Effector memory CD4-positive, alpha-beta T cell (primary cell): ENCODE data around the gene TMEM203.

ENCODE experiments used
- DNase-seq, 3 donors: peaks; one replicate each; pipeline ENCODE4 v3.0.0-alpha.2; 2020
- H3K27ac ChIP-seq: 2 replicates; pipeline ENCODE4 v1.7.0; 2013; ENCODE audit warnings: mild to moderate bottlenecking, low read length, moderate library complexity; ENCODE audit not compliant: insufficient read depth, poor library complexity, severe bottlenecking
- H3K27me3 ChIP-seq: replicated peaks from 2 replicates; pipeline ENCODE4 v1.7.0; 2013; ENCODE audit warnings: mild to moderate bottlenecking, low read length; ENCODE audit not compliant: insufficient read depth, control insufficient read depth, poor library complexity, severe bottlenecking
- H3K36me3 ChIP-seq: 2 replicates; pipeline ENCODE4 v1.7.0; 2013; ENCODE audit warnings: mild to moderate bottlenecking, low read length, moderate library complexity; ENCODE audit not compliant: control insufficient read depth, insufficient read depth
- H3K4me1 ChIP-seq: 2 replicates; pipeline ENCODE4 v1.7.0; 2013; ENCODE audit warnings: low read length, mild to moderate bottlenecking; ENCODE audit not compliant: control insufficient read depth, insufficient read depth, poor library complexity, severe bottlenecking
- H3K4me3 ChIP-seq: 2 replicates; pipeline ENCODE4 v1.7.0; 2013; ENCODE audit warnings: low read length, low read depth, mild to moderate bottlenecking; ENCODE audit not compliant: insufficient read depth, poor library complexity, severe bottlenecking
- H3K9me3 ChIP-seq: 2 replicates; pipeline ENCODE4 v1.7.0; 2013; ENCODE audit warnings: mild to moderate bottlenecking, low read length, moderate library complexity; ENCODE audit not compliant: control insufficient read depth

The TMEM203 gene

GRCh38 chr9:137168904-137169856, 36.3 kb downstream of the TMEM203 start:
- Histone ChIP-seq H3K4me1 (peaks cover 19% of the 10 kb centered on the region), H3K27ac (no peak overlapping the region), H3K9me3 (no peaks in the 10 kb centered on the region), H3K4me3 (peak overlapping the region; percentile 37), H3K36me3 (no peaks in the 10 kb centered on the region), H3K27me3 (peaks cover 71% of the 10 kb centered on the region)
- DNase-seq: no peak

GRCh38 chr9:137168573-137168903, 36.9 kb downstream of the TMEM203 start:
- no peaks in the 10 kb centered on the region for H3K9me3 ChIP-seq
- no peak overlapping the region for H3K27ac ChIP-seq
- no peaks in the 10 kb centered on the region for H3K36me3 ChIP-seq
- H3K27me3 ChIP-seq: peaks cover 75% of the 10 kb centered on the region
- H3K4me1 ChIP-seq: peaks cover 19% of the 10 kb centered on the region
- H3K4me3 ChIP-seq: peak overlapping the region; percentile 22
- DNase-seq: no peak

- Histone ChIP-seq H3K27ac (no peak overlapping the region), H3K4me1 (peaks cover 21% of the 10 kb centered on the region), H3K36me3 (no peaks in the 10 kb centered on the region), H3K27me3 (peaks cover 70% of the 10 kb centered on the region), H3K9me3 (no peaks in the 10 kb centered on the region), H3K4me3 (no peak overlapping the region)
- DNase-seq: no peak
Measured at GRCh38 chr9:137167747-137168572, 37.5 kb downstream of the TMEM203 start.

DNA sequence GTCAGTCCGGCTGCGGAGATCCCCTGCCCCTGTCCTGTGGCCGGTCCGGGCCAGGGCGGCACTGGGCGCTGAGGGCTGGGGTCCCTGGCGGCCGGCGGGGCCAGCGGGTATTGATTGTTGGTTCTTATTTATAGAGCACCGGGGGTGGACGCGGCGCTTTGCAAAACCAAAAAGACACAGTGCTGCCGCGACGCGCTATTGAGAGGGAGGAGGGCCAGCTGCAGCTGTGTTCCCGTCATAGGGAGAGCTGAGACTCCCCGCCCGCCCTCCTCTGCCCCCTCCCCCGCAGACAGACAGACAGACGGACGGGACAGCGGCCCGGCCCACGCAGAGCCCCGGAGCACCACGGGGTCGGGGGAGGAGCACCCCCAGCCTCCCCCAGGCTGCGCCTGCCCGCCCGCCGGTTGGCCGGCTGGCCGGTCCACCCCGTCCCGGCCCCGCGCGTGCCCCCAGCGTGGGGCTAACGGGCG, 38.1 kb downstream of the TMEM203 start:
- no peak overlapping the region for H3K27ac ChIP-seq
- DNase-seq: no peak
- H3K9me3 ChIP-seq: no peaks in the 10 kb centered on the region
- no peak overlapping the region for H3K4me3 ChIP-seq
- no peaks in the 10 kb centered on the region for H3K36me3 ChIP-seq
- H3K4me1 ChIP-seq: peaks cover 26% of the 10 kb centered on the region
- peaks cover 74% of the 10 kb centered on the region for H3K27me3 ChIP-seq

DNA sequence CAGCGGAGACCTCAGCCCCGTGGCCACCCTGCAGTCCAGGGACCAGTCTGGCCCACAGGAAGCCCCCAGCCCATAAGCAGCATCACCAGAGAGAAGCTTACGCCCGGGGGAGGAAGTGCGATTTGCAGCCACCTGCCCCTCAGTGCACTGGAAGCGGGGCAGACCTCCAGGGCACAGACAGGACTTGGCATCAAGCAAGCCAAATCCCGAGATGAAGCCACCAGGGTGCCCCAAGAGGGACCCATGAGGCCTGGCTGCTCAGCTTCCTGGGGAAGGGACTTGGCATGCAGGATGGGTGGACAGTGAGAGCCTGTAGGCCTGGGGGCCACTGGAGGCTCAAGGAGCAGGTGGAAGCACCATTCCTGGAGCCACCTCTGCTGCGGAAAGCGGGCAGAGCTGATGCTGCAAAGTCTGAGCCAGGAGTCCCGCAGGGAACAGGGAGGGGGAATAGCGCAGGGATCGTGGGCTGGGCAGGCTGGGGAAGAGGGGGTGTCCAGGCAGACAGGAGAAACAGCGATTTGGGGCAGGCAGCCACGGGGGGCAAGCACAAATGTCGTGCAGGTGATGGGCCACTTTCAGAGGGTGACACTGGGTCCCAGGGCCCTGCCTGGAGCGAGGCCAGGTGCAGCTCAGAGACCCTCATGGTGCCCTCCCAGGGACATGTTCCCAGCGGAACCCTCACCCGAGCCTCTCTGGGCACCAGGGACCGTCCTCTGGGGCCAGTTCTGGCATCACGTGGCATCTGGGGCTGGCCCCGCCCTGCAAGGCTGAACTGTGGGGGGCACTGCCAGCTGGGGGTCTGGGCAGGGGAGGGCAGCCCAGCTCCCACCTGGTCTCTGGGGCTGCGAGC, 38.8 kb downstream of the TMEM203 start:
- DNase-seq: no peak
- H3K4me1 ChIP-seq: peaks cover 26% of the 10 kb centered on the region
- H3K4me3 ChIP-seq: no peak overlapping the region
- H3K36me3 ChIP-seq: no peaks in the 10 kb centered on the region
- peaks cover 78% of the 10 kb centered on the region for H3K27me3 ChIP-seq
- no peak overlapping the region for H3K27ac ChIP-seq
- H3K9me3 ChIP-seq: no peaks in the 10 kb centered on the region

DNA sequence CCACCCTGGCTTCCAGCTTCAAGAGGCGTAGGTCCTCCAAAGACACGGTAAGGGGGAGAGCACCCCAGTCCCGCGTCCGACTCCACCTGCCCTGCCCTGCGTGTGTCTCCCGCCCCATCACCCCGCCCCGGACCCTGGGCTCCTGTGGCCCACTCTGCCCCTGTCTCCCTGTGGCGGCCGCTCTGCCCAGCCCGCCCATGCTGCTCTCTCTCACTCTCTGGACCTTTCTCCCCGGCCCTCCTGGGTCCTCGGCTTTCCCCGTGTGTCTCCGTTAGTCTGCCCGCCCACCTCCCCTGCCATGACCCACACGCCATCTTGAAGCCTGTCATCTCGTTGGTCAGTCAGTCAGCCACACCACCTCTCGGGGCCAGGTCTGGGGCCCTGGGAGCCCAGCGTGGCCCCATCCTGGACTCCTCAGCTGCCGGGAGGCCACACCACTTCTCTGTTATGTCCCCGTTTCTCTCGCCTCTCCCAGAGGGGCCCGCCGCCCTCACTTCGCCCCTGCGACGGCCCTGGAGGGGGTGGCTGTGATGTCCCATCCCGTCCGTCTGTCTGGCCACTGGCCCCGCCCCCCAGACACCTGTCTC, 40.1 kb downstream of the TMEM203 start:
- DNase-seq: no peak
- H3K4me1 ChIP-seq: peaks cover 26% of the 10 kb centered on the region
- H3K9me3 ChIP-seq: no peaks in the 10 kb centered on the region
- H3K27me3 ChIP-seq: peaks cover 75% of the 10 kb centered on the region
- H3K4me3 ChIP-seq: no peak overlapping the region
- H3K36me3 ChIP-seq: no peaks in the 10 kb centered on the region
- no peak overlapping the region for H3K27ac ChIP-seq

GRCh38 chr9:137164370-137165249, 40.8 kb downstream of the TMEM203 start:
- DNase-seq: no peak
- peaks cover 26% of the 10 kb centered on the region for H3K4me1 ChIP-seq
- H3K9me3 ChIP-seq: no peaks in the 10 kb centered on the region
- H3K4me3 ChIP-seq: no peak overlapping the region
- H3K27me3 ChIP-seq: peaks cover 73% of the 10 kb centered on the region
- no peaks in the 10 kb centered on the region for H3K36me3 ChIP-seq
- no peak overlapping the region for H3K27ac ChIP-seq

DNA sequence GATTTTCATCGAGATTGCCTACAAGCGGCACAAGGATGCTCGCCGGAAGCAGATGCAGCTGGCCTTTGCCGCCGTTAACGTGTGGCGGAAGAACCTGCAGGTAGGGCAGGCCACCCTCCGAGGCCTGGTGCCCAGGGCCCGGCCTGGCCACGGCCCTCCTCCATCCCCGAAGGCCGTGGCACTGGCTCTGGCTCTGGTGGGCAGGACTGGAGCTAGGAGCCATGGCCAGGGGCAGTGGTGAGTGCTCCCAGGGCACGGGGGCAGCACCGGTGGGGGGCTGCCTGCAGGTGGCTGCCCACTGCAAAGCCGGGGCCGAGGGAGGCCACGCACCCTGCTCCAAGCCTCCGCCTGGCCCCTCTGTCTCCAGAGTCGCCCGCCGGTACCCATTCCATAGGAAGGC, 41.6 kb downstream of the TMEM203 start:
- Histone ChIP-seq H3K36me3 (no peaks in the 10 kb centered on the region), H3K27ac (no peak overlapping the region), H3K27me3 (peaks cover 70% of the 10 kb centered on the region), H3K4me3 (no peak overlapping the region), H3K4me1 (peaks cover 18% of the 10 kb centered on the region), H3K9me3 (no peaks in the 10 kb centered on the region)
- no peak for DNase-seq

- H3K36me3 ChIP-seq: no peaks in the 10 kb centered on the region
- no peak overlapping the region for H3K27ac ChIP-seq
- H3K27me3 ChIP-seq: peaks cover 71% of the 10 kb centered on the region
- DNase-seq: no peak
- H3K4me3 ChIP-seq: no peak overlapping the region
- H3K4me1 ChIP-seq: peaks cover 21% of the 10 kb centered on the region
- H3K9me3 ChIP-seq: no peaks in the 10 kb centered on the region
Measured at GRCh38 chr9:137163365-137163715, 42.1 kb downstream of the TMEM203 start.
